Measurements from ENCODE around the gene TMC3. TPM values are rescaled to one million over a fixed set of nuclear protein-coding genes. Genes with fewer than 3 reads are reported as not detected.

The TMC3 gene
- total RNA-seq, 2 experiments from 2014 or later = not detected

- Mint-ChIP-seq H3K36me3 (ENCODE audit: low read depth) (no peaks in the 10 kb centered on the region), H3K9me3 (no peaks in the 10 kb centered on the region), H3K27ac (no peak overlapping the region), H3K4me3 (no peak overlapping the region), H3K4me1 (ENCODE audit: low read depth) (peaks cover 39% of the 10 kb centered on the region), H3K27me3 (ENCODE audit: low read depth) (no peaks in the 10 kb centered on the region)
- CTCF ChIA-PET = interaction anchor here (1.7 to 6.1 kb wide), 2 partner anchors 55 to 62 kb away, joined by 4 to 32 read pairs; no protein-coding TSS in a partner anchor
- no peak for DNase-seq
- intact Hi-C loops (cut with micrococcal nuclease) = no loop called here
These were observed 44.6 kb downstream of the TMC3 start for GRCh38 chr15:81329446-81329845.

DNA sequence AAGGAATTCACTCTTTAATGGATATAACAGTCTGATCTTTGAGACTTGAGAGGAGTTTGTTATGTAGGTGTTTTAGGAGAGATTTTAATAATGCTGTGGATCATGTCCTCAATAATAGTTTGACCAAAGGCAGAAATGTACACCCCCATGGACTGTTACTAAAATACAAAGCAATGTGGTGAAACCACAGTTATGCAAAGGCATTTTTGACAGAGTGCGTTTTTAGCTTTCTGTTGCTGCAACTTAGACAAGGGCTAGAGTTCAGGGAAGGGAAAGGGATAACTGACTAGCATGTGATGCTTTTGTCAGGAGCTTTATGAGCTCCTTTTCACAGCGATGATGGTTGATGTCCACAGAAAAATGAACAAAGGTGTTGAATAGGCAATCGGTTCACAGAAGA is 46.5 kb downstream of the TMC3 start:
- Mint-ChIP-seq H3K27me3 (ENCODE audit: low read depth) (no peaks in the 10 kb centered on the region), H3K36me3 (ENCODE audit: low read depth) (no peaks in the 10 kb centered on the region), H3K4me1 (ENCODE audit: low read depth) (peaks cover 41% of the 10 kb centered on the region), H3K27ac (no peak overlapping the region), H3K9me3 (no peaks in the 10 kb centered on the region), H3K4me3 (no peak overlapping the region)
- CTCF ChIA-PET = interaction anchor here (0.6 to 6.1 kb wide), 6 partner anchors 9 to 729 kb away, joined by 3 to 32 read pairs (median 6); no protein-coding TSS in a partner anchor
- no peak for DNase-seq
- intact Hi-C loops (cut with micrococcal nuclease) = no loop called here

DNA sequence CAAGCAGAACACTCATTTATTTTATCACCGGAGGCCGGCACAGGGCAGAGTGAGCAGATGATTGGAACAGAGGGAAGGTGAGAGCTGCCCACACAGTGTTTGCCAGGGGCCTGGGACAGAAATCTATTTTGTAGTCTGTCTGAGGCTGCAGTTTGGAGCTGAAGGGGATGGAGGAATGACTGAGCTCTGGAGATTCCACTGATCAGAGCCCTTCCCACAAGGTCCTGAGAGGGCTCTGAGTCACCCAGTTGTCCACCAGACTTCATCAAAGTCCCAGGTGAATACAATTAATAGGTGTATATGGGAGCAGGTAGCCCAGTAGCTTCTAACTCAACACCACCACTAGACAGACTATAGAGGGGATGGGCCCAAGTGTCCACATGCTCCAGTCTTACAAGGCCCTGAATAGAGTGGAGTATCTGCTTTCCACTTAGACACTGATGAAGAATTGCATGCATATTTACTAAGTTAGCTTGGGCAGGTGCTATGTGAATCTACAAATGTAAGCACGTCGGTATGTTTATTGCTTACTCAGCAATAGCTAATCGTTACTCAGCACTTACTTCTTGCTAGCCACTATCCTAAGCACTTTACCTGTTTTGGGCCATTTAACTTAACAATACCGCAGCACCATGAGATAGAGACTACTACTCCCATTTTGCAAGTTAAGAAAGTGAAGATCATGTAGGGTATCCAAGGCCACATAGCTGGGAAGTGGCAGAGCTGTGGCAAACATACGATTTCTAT is 47.4 kb downstream of the TMC3 start:
- no peak for DNase-seq
- Mint-ChIP-seq H3K4me1 (ENCODE audit: low read depth) (peaks cover 48% of the 10 kb centered on the region), H3K27me3 (ENCODE audit: low read depth) (no peaks in the 10 kb centered on the region), H3K9me3 (no peaks in the 10 kb centered on the region), H3K27ac (no peak overlapping the region), H3K36me3 (ENCODE audit: low read depth) (peaks cover 6% of the 10 kb centered on the region), H3K4me3 (no peak overlapping the region)
- intact Hi-C loops (cut with micrococcal nuclease) = no loop called here
- CTCF ChIA-PET = interaction anchor here (0.9 to 6.1 kb wide), 8 partner anchors 10 to 60 kb away, joined by 3 to 32 read pairs (median 4); no protein-coding TSS in a partner anchor

DNA sequence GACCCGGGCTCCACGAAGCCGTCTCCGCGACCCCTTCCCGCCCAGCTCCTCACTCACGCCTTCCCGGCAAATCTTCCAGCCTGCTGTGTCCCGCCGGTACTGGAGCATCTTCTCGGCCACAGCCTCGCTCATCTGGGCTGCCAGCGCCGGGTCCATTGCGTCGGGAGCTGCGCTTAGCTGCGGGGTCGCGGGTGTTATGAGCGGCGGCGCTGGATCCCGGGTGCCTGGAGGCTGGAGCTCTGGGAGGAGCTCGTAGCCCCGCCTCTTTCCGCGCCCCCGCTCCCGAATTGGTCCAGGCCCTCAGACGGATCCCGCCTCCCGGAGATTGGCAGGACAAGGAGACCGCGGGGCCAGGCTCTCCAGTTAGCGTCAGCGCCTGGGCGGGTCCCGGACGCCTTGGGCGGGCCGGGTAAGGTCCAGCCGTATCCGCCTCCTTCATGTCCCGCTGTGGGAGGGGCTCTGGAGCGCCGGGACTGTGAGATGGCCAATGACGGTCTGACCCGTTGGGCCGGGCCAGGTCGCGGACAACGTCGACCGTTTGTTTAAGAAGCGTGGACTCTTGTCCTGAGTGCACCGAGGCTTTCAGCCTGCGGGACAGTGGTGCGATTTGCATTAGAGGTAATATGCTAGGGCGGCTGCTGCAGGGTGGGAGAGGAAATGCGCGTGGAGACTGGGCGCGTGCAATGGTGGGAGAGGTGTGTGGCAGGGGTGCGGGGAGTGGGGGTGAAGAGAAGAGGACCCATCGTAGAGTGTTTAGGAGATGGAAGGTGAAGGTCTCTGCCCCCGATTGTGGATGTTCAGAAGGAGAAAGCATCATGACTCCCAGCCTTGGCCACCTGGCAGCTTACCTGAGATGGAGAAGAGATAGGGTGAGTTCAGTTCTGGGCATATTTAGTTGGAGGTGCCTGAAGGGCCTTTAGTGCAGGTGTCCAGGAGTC is 49.8 kb downstream of the TMC3 start, which contains the start of gene STARD5:
STARD5 (minus strand) TSS at position 198 of the 938 bp plus-strand sequence; CDS start at position 156, 42 bp downstream.
- H3K27me3 Mint-ChIP-seq (ENCODE audit: low read depth) = no peaks in the 10 kb centered on the region
- H3K9me3 Mint-ChIP-seq = no peaks in the 10 kb centered on the region
- intact Hi-C loops (cut with micrococcal nuclease) = loop anchor here (1.0 kb wide), 3 partner anchors 28 to 323 kb away; no protein-coding TSS in a partner anchor
- CTCF ChIA-PET = interaction anchor here (0.7 to 2.3 kb wide), 9 partner anchors 15 to 84 kb away, joined by 3 to 10 read pairs (median 3); no protein-coding TSS in a partner anchor
- H3K4me3 Mint-ChIP-seq = peak within 1 kb of the TSS; percentile 98
- H3K36me3 Mint-ChIP-seq (ENCODE audit: low read depth) = peaks cover 10% of the 10 kb centered on the region
- H3K4me1 Mint-ChIP-seq (ENCODE audit: low read depth) = peaks cover 38% of the 10 kb centered on the region
- peak within 1 kb of the TSS; percentile 78 for H3K27ac Mint-ChIP-seq
- peak; percentile 98 for DNase-seq

DNA sequence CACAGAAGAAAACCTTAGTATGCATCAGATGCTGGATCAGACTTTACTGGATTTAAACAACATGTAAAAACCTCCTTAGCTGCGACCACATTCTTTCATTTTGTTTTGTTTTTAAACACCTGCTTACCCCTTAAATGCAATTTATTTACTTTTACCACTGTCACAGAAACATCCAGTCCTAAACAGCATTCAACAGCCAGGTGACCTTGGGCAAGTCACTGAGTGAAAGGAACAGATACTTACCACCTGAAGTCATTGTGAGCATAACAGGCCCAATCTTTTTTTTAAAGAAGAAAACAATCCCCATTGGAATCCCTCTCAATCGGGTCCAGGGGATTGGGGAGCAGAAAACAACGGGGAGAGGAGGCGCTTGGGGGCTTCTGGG is 50.5 kb downstream of the TMC3 start:
- no peak for DNase-seq
- Mint-ChIP-seq H3K4me1 (ENCODE audit: low read depth) (peaks cover 39% of the 10 kb centered on the region), H3K27ac (peak overlapping the region; percentile 78), H3K36me3 (ENCODE audit: low read depth) (peaks cover 13% of the 10 kb centered on the region), H3K9me3 (no peaks in the 10 kb centered on the region), H3K27me3 (ENCODE audit: low read depth) (no peaks in the 10 kb centered on the region), H3K4me3 (peak overlapping the region; percentile 98)
- intact Hi-C loops (cut with micrococcal nuclease) = no loop called here
- CTCF ChIA-PET = interaction anchor here (0.9 to 2.3 kb wide), 8 partner anchors 14 to 84 kb away, joined by 3 to 10 read pairs (median 3); no protein-coding TSS in a partner anchor

DNA sequence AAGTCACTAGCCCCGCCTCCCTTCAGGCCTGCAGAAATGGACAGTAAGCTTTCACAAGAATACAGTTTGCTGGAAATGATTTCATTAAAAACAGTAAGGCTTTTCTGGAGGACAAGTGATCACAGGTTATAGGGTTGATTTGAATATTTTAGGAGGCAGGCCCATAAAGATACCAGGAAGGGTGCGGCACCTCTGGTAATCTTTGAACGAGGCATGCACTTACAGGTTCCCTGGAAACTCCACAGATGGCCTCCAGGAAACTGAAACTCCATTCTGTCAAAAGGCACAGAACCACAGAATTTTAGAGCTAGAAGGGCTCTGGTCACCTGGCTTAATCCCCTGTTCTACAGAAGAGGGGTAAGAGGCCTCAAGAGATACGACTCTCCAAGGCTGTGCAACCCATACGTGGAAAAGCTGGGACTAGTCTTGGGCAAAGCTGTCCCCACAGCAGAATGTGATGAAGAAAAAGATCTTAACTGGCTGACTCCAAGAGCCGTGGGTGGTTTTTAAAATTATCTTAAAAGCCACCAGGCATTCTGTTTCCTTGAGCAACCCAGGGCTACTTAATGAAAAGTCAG is 51.2 kb downstream of the TMC3 start:
- Mint-ChIP-seq H3K4me3 (peak overlapping the region; percentile 54), H3K9me3 (no peaks in the 10 kb centered on the region), H3K27me3 (ENCODE audit: low read depth) (no peaks in the 10 kb centered on the region), H3K27ac (no peak overlapping the region), H3K36me3 (ENCODE audit: low read depth) (peaks cover 18% of the 10 kb centered on the region), H3K4me1 (ENCODE audit: low read depth) (peaks cover 42% of the 10 kb centered on the region)
- CTCF ChIA-PET = interaction anchor here (1.5 kb wide), 1 partner anchor 29 kb away, joined by 3 read pairs; no protein-coding TSS in a partner anchor
- DNase-seq = no peak
- intact Hi-C loops (cut with micrococcal nuclease) = no loop called here

DNA sequence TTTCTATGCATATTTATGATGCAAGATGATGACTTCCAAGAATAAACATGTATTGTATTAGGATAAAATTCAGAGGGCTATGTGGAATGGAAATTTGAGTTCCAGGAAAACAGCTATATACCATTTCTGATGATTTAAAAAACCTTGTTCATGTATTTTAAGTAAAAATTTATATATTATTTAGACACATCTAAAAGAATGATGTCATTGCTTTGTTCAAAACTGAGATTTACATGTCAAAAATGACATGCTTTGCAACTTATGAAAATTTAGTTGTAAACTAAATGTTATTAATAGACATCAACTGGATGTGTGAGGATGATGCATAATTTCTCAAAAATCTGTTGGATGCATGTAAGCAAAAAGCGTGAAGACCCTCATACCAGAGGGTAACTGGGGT is 52.3 kb downstream of the TMC3 start:
- Mint-ChIP-seq H3K27me3 (ENCODE audit: low read depth) (no peaks in the 10 kb centered on the region), H3K36me3 (ENCODE audit: low read depth) (peaks cover 25% of the 10 kb centered on the region), H3K9me3 (no peaks in the 10 kb centered on the region), H3K4me1 (ENCODE audit: low read depth) (peaks cover 41% of the 10 kb centered on the region), H3K27ac (no peak overlapping the region), H3K4me3 (no peak overlapping the region)
- intact Hi-C loops (cut with micrococcal nuclease) = no loop called here
- no peak for DNase-seq
- CTCF ChIA-PET = interaction anchor here (0.6 to 1.5 kb wide), 3 partner anchors 28 to 451 kb away, joined by 3 to 5 read pairs (median 3); no protein-coding TSS in a partner anchor

DNA sequence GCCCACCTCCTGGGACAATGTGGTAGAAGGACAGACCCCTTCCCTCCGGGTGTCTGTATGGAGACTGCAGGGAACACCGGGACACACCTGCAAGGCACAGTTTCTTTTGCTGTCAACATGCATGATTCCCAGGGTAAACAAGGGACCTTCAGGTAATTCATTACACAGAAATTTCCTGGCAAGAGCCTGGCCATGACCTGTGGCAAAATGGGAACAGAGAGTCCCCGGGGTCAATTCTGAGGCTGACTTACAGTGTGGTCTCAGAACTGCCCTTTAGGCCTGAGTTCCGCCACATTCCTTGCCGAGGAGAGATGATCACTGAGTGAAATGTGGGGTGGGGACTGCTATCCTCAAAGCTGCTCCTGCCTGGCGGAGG is 56.4 kb downstream of the TMC3 start:
- H3K27me3 Mint-ChIP-seq (ENCODE audit: low read depth) = no peaks in the 10 kb centered on the region
- H3K4me1 Mint-ChIP-seq (ENCODE audit: low read depth) = peaks cover 54% of the 10 kb centered on the region
- no peak for DNase-seq
- intact Hi-C loops (cut with micrococcal nuclease) = no loop called here
- CTCF ChIA-PET = no interaction called here
- H3K9me3 Mint-ChIP-seq = no peaks in the 10 kb centered on the region
- no peak overlapping the region for H3K27ac Mint-ChIP-seq
- H3K4me3 Mint-ChIP-seq = no peak overlapping the region
- H3K36me3 Mint-ChIP-seq (ENCODE audit: low read depth) = peaks cover 50% of the 10 kb centered on the region

DNA sequence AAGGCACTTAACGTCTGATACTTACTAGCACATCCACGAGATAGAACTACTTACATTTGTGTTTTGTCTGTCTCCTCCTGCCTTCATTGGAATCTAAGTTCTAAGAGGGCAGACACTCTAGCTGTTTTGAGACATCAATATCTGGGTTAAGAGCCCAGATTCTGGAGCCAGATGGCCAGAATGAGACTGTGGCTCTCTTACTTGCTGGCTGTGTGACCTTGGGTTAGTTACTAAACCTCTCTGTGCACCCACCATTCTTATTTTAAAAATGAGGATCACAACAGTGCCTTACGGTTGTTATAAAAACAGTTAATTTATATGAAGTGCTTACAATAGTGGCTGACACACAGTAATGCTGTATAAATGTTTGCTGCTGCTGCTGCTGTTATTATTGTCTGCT is 57.7 kb downstream of the TMC3 start:
- Mint-ChIP-seq H3K9me3 (no peaks in the 10 kb centered on the region), H3K4me3 (no peak overlapping the region), H3K36me3 (ENCODE audit: low read depth) (peaks cover 55% of the 10 kb centered on the region), H3K27ac (peak overlapping the region; percentile 72), H3K4me1 (ENCODE audit: low read depth) (peaks cover 58% of the 10 kb centered on the region), H3K27me3 (ENCODE audit: low read depth) (no peaks in the 10 kb centered on the region)
- no peak for DNase-seq
- CTCF ChIA-PET = no interaction called here
- intact Hi-C loops (cut with micrococcal nuclease) = no loop called here

- peak overlapping the region; percentile 72 for H3K27ac Mint-ChIP-seq
- H3K36me3 Mint-ChIP-seq (ENCODE audit: low read depth) = peaks cover 62% of the 10 kb centered on the region
- no peak overlapping the region for H3K4me3 Mint-ChIP-seq
- no peaks in the 10 kb centered on the region for H3K9me3 Mint-ChIP-seq
- intact Hi-C loops (cut with micrococcal nuclease) = no loop called here
- CTCF ChIA-PET = no interaction called here
- no peaks in the 10 kb centered on the region for H3K27me3 Mint-ChIP-seq (ENCODE audit: low read depth)
- DNase-seq = peak; percentile 38
- H3K4me1 Mint-ChIP-seq (ENCODE audit: low read depth) = peaks cover 64% of the 10 kb centered on the region
These were observed 58.4 kb downstream of the TMC3 start for GRCh38 chr15:81315452-81316175.

DNA sequence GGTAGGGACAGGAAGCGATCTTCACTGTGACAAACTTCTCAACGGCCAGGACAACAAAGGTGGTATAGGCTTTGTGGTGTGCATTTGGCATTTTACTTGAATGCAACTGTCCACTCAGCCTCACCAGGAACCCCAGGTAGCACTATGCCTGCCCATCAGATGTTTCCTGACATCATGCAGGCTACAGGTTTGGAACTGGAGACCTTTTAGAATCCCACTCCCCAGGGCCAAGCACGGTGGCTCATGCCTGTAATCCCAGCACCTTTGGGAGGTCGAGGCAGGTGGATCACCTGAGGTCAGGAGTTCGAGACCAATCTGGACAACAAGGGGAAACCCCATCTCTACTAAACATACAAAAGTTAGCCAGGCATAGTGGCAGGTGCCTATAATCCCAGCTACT is 59.6 kb downstream of the TMC3 start:
- CTCF ChIA-PET = no interaction called here

More for the DNA sequence above, 59.6 kb downstream of the TMC3 start:
- DNase-seq = no peak
- Mint-ChIP-seq H3K4me3 (no peak overlapping the region), H3K27me3 (ENCODE audit: low read depth) (no peaks in the 10 kb centered on the region), H3K27ac (peak overlapping the region; percentile 73), H3K4me1 (ENCODE audit: low read depth) (peaks cover 72% of the 10 kb centered on the region), H3K9me3 (no peaks in the 10 kb centered on the region), H3K36me3 (ENCODE audit: low read depth) (peaks cover 70% of the 10 kb centered on the region)
- intact Hi-C loops (cut with micrococcal nuclease) = no loop called here

Measured in activated naive CD4-positive, alpha-beta T cell treated with anti-CD3 and anti-CD28 coated beads for 36 hours (primary cell).